ENCODE results near the gene ALOX12B. TPM values are rescaled to one million over a fixed set of nuclear protein-coding genes. Genes with fewer than 3 reads are reported as not detected.

The ALOX12B gene
- total RNA-seq, 2 donors from 2014 or later, result not detected

DNA sequence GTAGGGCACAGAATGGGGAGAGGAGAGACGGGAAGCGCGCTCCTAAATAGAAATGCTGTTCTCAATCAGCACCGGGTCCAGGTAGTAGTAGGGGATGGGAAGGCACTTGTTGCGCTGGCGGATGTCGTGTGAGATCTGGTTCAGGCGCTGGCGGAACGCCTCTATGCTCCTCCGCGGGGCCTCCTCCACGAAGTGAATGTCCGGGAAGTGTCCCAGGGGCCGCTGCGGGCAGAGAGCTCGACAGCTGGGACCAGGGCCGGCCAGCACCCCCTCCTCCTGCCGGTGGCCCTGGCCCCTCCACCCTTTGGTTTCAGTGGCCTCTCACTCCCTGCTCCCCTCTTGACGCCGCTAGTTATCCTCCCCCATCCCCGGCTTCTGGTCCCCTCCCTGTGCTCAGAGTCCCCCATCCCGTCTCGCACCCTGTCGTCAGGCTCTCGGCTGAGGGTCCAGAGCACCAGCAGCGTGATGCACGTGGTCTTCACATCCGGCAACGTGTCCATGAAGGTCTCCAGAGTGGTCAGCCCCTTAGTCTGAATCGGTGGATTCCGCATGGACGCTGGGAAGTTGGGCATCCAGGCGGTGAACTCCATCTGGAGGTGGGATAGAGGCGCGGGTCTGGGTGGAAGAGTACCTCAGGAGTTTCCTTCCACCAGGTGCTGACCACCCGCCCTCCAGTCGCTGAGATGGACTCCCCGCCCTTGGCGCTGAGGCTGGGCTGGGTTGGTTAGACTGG, 14.6 kb downstream of the ALOX12B start:
- Histone ChIP-seq H3K27me3 (peaks cover 4 to 40% of the 10 kb centered on the region in 2 donors), H3K9me3 (no peaks in the 10 kb centered on the region), H3K4me3 (no peak overlapping the region), H3K4me1 (peaks cover 20% of the 10 kb centered on the region), H3K27ac (no peak overlapping the region), H3K36me3 (replicated peaks in 1 of 2; ENCODE audit: insufficient read depth in 1 of 2, low read depth in 2 of 2) (no peaks in the 10 kb centered on the region)
- ATAC-seq (no peak), DNase-seq (peak in 1 of 4 donors; percentile 23)
- TF ChIP-seq, protein P1, sequence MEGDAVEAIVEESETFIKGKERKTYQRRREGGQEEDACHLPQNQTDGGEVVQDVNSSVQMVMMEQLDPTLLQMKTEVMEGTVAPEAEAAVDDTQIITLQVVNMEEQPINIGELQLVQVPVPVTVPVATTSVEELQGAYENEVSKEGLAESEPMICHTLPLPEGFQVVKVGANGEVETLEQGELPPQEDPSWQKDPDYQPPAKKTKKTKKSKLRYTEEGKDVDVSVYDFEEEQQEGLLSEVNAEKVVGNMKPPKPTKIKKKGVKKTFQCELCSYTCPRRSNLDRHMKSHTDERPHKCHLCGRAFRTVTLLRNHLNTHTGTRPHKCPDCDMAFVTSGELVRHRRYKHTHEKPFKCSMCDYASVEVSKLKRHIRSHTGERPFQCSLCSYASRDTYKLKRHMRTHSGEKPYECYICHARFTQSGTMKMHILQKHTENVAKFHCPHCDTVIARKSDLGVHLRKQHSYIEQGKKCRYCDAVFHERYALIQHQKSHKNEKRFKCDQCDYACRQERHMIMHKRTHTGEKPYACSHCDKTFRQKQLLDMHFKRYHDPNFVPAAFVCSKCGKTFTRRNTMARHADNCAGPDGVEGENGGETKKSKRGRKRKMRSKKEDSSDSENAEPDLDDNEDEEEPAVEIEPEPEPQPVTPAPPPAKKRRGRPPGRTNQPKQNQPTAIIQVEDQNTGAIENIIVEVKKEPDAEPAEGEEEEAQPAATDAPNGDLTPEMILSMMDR (IDR thresholded peaks at IDR 0.05), result no peak
- intact Hi-C loops (cut with DNase I), result no loop called here
- 4 to 7% methylated on average over 18 to 39 of the region's 40 CpGs for WGBS, 2 donors

DNA sequence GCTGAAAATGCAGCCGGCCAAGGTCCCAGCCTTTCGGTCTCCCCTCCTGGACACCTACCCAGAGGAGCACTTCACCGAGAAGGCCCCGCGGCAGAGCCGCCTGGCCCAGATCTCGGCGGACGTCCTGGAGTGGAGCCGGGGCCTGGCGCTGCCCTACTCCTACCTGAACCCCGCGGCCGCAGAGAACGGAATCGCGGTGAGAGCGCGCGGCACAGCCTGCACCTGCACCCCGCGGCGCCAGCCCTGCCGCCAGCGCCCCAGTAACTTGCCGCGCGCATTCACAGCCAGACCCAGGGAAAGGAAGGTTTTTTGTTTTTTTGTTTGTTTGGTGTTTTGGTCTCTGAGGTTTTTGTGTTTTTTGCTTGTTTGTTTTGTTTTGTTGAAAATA, 15.2 kb downstream of the ALOX12B start:
- H3K27me3 ChIP-seq, result peaks cover 4 to 40% of the 10 kb centered on the region in 2 donors
- DNase-seq (no peak), ATAC-seq (no peak)
- H3K36me3 ChIP-seq (replicated peaks in 1 of 2; ENCODE audit: insufficient read depth in 1 of 2, low read depth in 2 of 2), result no peaks in the 10 kb centered on the region
- H3K27ac ChIP-seq, result no peak overlapping the region
- TF ChIP-seq, protein P1 (IDR thresholded peaks at IDR 0.05), result no peak
- TF ChIP-seq POLR2A (IDR thresholded peaks at IDR 0.05), result no peak
- intact Hi-C loops (cut with DNase I), result no loop called here
- H3K9me3 ChIP-seq, result no peaks in the 10 kb centered on the region
- WGBS, 2 donors, result 1 to 16% methylated on average over 16 to 28 of the region's 28 CpGs
- no peak overlapping the region for H3K4me3 ChIP-seq
- H3K4me1 ChIP-seq, result peaks cover 20% of the 10 kb centered on the region

DNA sequence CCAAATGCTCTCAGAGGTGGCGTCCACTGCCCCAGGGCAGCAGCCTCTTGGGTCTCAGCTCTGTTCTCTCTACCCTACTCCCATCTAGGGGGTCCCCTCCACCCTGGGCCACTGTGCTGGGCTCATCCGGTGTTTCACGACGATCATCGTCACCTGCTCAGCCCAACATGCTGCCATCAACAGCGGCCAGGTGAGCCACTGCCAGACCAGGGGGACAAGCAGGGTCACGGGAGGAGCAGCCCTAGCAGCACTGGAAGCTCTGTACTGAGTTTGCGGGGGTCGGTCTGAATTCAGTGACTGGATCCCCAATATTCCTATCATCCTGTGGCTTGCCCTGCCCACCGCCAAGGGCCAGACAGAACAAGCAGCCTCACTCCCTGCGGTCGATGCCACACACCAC, 16.0 kb downstream of the ALOX12B start:
- Histone ChIP-seq H3K36me3 (replicated peaks in 1 of 2; ENCODE audit: insufficient read depth in 1 of 2, low read depth in 2 of 2) (no peaks in the 10 kb centered on the region), H3K4me3 (no peak overlapping the region), H3K27ac (no peak overlapping the region), H3K27me3 (peaks cover 4 to 36% of the 10 kb centered on the region in 2 donors), H3K9me3 (no peaks in the 10 kb centered on the region), H3K4me1 (peaks cover 20% of the 10 kb centered on the region)
- intact Hi-C loops (cut with DNase I), result no loop called here
- WGBS, 2 donors, result 77 to 80% methylated on average over 6 to 12 of the region's 12 CpGs
- DNase-seq (no peak), ATAC-seq (no peak)
- TF ChIP-seq, protein P1 (IDR thresholded peaks at IDR 0.05), result no peak
- no peak for TF ChIP-seq POLR2A (IDR thresholded peaks at IDR 0.05)

DNA sequence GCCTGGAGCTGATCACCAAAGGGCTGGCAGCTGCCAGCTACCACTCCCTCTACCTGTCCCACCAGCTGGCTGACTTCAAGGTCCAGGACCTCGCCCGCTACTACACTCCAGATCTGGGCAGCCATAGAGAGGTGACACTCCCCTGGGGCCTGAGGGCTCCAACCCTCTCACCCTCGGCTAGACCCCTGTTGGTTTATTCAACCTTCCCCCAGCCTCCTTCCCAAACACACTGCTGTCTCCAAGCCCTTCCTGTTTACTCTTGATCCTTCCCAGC, 18.0 kb downstream of the ALOX12B start:
- Histone ChIP-seq H3K4me3 (no peak overlapping the region), H3K9me3 (no peaks in the 10 kb centered on the region), H3K36me3 (replicated peaks in 1 of 2; ENCODE audit: insufficient read depth in 1 of 2, low read depth in 2 of 2) (no peaks in the 10 kb centered on the region), H3K4me1 (peaks cover 20% of the 10 kb centered on the region), H3K27me3 (peaks cover 4 to 25% of the 10 kb centered on the region in 2 donors), H3K27ac (no peak overlapping the region)
- DNase-seq (no peak), ATAC-seq (no peak)
- intact Hi-C loops (cut with DNase I), result no loop called here
- 77 to 81% methylated on average over 1 to 3 of the region's 3 CpGs for WGBS, 2 donors
- TF ChIP-seq, protein P1 (IDR thresholded peaks at IDR 0.05), result no peak
- TF ChIP-seq POLR2A (IDR thresholded peaks at IDR 0.05), result no peak
